Raji (cell line): ENCODE data around the gene CCM2.

Source experiments
- POLR2A ChIP-seq: IDR thresholded peaks from 2 replicates; pipeline ENCODE4 v1.6.1; 2011; ENCODE audit warnings: low read depth, low read length, control low read depth; ENCODE audit not compliant: insufficient read depth

Gene CCM2

GRCh38 chr7:44985033-44985695, 14.8 kb upstream of the CCM2 start:
- TF ChIP-seq POLR2A = no peak

GRCh38 chr7:44985900-44986217, 14.1 kb upstream of the CCM2 start:
- no peak for TF ChIP-seq POLR2A

GRCh38 chr7:44986218-44987053, 13.6 kb upstream of the CCM2 start:
- TF ChIP-seq POLR2A = peak; percentile 100

GRCh38 chr7:44987457-44987856, 12.5 kb upstream of the CCM2 start:
- 0 out of 2 replicates have a peak, but pooled peaks have one; percentile 15 for TF ChIP-seq POLR2A

- 0 out of 2 replicates have a peak, but pooled peaks have one; percentile 6 for TF ChIP-seq POLR2A
These were observed 12.0 kb upstream of the CCM2 start for GRCh38 chr7:44987996-44988395.

GRCh38 chr7:44988701-44989100, 11.3 kb upstream of the CCM2 start:
- no peak for TF ChIP-seq POLR2A

GRCh38 chr7:44989132-44989531, 10.9 kb upstream of the CCM2 start:
- no peak for TF ChIP-seq POLR2A

GRCh38 chr7:44990109-44991023, 9.6 kb upstream of the CCM2 start:
- no peak for TF ChIP-seq POLR2A

GRCh38 chr7:44994877-44995554, 5.0 kb upstream of the CCM2 start:
- no peak for TF ChIP-seq POLR2A

GRCh38 chr7:44995555-44996493, 4.2 kb upstream of the CCM2 start:
- peak; percentile 46; the same call in 1 of the 2 replicates for TF ChIP-seq POLR2A

GRCh38 chr7:44998153-44998871, 1.7 kb upstream of the CCM2 start:
- 0 out of 2 replicates have a peak, but pooled peaks have one; percentile 6 for TF ChIP-seq POLR2A

- peak; percentile 52 for TF ChIP-seq POLR2A
These were observed 532 bp upstream of the CCM2 start for GRCh38 chr7:44999245-45000092.
